Measurements from ENCODE around the gene CDH13.

Gene CDH13

GRCh38 chr16:82878466-82878865, 251.7 kb downstream of the CDH13 start:
- Histone ChIP-seq H3K36me3 (ENCODE audit: control insufficient read depth, insufficient read depth, low read length) (no peaks in the 10 kb centered on the region), H3K9me3 (ENCODE audit: control insufficient read depth, low read length) (no peaks in the 10 kb centered on the region), H3K27me3 (ENCODE audit: control insufficient read depth, insufficient read depth, low read length) (no peaks in the 10 kb centered on the region), H3K9ac (ENCODE audit: low read length) (no peak overlapping the region), H3K4me1 (ENCODE audit: control insufficient read depth, insufficient read depth, low read length) (no peaks in the 10 kb centered on the region), H3K4me3 (ENCODE audit: low read length) (no peak overlapping the region)

GRCh38 chr16:82880346-82880745, 253.6 kb downstream of the CDH13 start:
- no peaks in the 10 kb centered on the region for H3K4me1 ChIP-seq (ENCODE audit: control insufficient read depth, insufficient read depth, low read length)
- H3K9me3 ChIP-seq (ENCODE audit: control insufficient read depth, low read length), result no peaks in the 10 kb centered on the region
- no peak overlapping the region for H3K4me3 ChIP-seq (ENCODE audit: low read length)
- no peak overlapping the region for H3K9ac ChIP-seq (ENCODE audit: low read length)
- H3K36me3 ChIP-seq (ENCODE audit: control insufficient read depth, insufficient read depth, low read length), result no peaks in the 10 kb centered on the region
- H3K27me3 ChIP-seq (ENCODE audit: control insufficient read depth, insufficient read depth, low read length), result no peaks in the 10 kb centered on the region

DNA sequence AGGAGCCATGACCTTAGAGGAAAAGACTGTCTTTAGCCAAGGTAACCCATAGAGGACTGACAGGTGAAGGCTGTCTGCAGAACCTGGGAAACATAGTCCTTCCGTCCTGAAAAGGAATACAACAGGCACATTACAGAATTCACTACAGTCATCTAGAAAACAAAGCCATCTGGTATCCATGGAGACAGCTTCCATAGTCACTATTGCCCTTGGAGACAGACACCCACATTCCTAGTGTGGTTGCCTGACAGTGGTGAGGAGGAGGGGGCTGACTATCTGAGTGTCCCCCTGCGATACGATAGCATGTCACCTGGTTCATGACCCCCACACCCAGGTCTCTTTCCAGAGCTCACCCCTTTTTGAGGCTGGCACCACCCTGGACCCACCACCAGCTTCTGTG, 254.7 kb downstream of the CDH13 start:
- Histone ChIP-seq H3K4me3 (ENCODE audit: low read length) (no peak overlapping the region), H3K9me3 (ENCODE audit: control insufficient read depth, low read length) (no peaks in the 10 kb centered on the region), H3K27me3 (ENCODE audit: control insufficient read depth, insufficient read depth, low read length) (no peaks in the 10 kb centered on the region), H3K4me1 (ENCODE audit: control insufficient read depth, insufficient read depth, low read length) (no peaks in the 10 kb centered on the region), H3K9ac (ENCODE audit: low read length) (no peak overlapping the region), H3K36me3 (ENCODE audit: control insufficient read depth, insufficient read depth, low read length) (no peaks in the 10 kb centered on the region)

DNA sequence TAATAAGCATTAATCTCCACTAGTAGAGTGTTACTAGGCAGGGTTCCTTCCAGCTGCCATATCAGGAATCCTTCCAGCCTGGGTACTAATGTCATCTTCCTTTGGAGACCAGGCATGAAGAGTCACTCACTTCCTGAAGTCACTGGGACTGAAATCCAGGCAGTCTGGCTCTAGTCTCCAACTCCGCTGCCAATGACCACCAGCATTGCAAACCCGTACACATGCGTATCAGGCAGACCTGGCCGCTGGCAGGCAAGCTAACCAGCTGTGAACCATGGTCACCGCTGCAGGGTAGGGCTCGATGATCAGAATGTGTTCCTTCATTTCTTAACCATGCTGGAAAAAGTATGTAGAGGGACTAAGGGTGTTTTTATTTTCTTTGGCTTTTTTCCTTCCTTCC, 255.5 kb downstream of the CDH13 start:
- Histone ChIP-seq H3K9me3 (ENCODE audit: control insufficient read depth, low read length) (no peaks in the 10 kb centered on the region), H3K4me3 (ENCODE audit: low read length) (no peak overlapping the region), H3K9ac (ENCODE audit: low read length) (no peak overlapping the region), H3K4me1 (ENCODE audit: control insufficient read depth, insufficient read depth, low read length) (no peaks in the 10 kb centered on the region), H3K27me3 (ENCODE audit: control insufficient read depth, insufficient read depth, low read length) (no peaks in the 10 kb centered on the region), H3K36me3 (ENCODE audit: control insufficient read depth, insufficient read depth, low read length) (no peaks in the 10 kb centered on the region)

DNA sequence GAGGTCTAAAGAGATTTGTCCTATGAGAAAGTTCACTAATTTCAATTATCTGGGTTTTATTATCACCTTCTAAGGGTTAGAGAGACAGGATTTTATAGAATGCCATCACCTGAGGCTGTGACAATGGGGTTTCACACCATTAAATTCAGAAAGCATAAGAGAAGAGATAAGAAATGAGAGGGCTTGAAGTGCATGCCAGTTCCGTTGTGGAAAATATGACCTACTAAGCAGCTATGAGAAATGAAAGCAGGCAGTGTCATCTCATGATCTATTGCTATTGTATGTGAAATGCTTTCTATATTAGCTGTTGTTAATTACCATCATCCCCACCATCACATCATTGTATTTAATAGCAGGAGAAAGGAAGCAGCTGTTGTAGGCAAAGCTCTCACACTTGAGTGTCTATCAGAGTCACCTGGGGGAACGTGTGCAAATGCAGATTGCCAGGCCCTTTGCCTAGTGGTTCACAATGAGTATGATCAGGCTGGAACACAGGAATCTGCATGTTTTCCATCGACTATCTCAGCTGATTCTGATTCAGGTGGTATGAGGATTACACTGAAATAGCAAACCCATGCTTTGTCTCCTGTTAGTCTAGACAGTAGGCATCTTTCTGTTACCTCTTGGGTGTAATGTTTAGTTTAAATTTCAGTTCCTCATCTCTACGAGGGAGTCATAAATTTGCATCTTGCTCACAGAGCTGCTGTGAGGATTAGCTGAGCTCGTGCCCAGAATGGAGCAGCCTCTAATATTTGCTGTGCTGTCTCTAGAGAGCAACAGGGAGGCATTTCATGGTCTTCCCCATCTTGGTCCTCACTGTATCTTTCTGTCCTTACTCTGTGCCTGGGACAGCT, 256.4 kb downstream of the CDH13 start:
- Histone ChIP-seq H3K36me3 (ENCODE audit: control insufficient read depth, insufficient read depth, low read length) (no peaks in the 10 kb centered on the region), H3K9me3 (ENCODE audit: control insufficient read depth, low read length) (no peaks in the 10 kb centered on the region), H3K4me1 (ENCODE audit: control insufficient read depth, insufficient read depth, low read length) (no peaks in the 10 kb centered on the region), H3K9ac (ENCODE audit: low read length) (no peak overlapping the region), H3K27me3 (ENCODE audit: control insufficient read depth, insufficient read depth, low read length) (no peaks in the 10 kb centered on the region), H3K4me3 (ENCODE audit: low read length) (no peak overlapping the region)

- no peaks in the 10 kb centered on the region for H3K27me3 ChIP-seq (ENCODE audit: control insufficient read depth, insufficient read depth, low read length)
- H3K4me3 ChIP-seq (ENCODE audit: low read length), result no peak overlapping the region
- no peaks in the 10 kb centered on the region for H3K9me3 ChIP-seq (ENCODE audit: control insufficient read depth, low read length)
- no peak overlapping the region for H3K9ac ChIP-seq (ENCODE audit: low read length)
- H3K36me3 ChIP-seq (ENCODE audit: control insufficient read depth, insufficient read depth, low read length), result no peaks in the 10 kb centered on the region
- H3K4me1 ChIP-seq (ENCODE audit: control insufficient read depth, insufficient read depth, low read length), result no peaks in the 10 kb centered on the region
These were observed 257.6 kb downstream of the CDH13 start for GRCh38 chr16:82884320-82884898.

GRCh38 chr16:82886146-82886545, 259.4 kb downstream of the CDH13 start:
- Histone ChIP-seq H3K9ac (ENCODE audit: low read length) (no peak overlapping the region), H3K27me3 (ENCODE audit: control insufficient read depth, insufficient read depth, low read length) (no peaks in the 10 kb centered on the region), H3K4me3 (ENCODE audit: low read length) (no peak overlapping the region), H3K36me3 (ENCODE audit: control insufficient read depth, insufficient read depth, low read length) (no peaks in the 10 kb centered on the region), H3K9me3 (ENCODE audit: control insufficient read depth, low read length) (no peaks in the 10 kb centered on the region), H3K4me1 (ENCODE audit: control insufficient read depth, insufficient read depth, low read length) (no peaks in the 10 kb centered on the region)

DNA sequence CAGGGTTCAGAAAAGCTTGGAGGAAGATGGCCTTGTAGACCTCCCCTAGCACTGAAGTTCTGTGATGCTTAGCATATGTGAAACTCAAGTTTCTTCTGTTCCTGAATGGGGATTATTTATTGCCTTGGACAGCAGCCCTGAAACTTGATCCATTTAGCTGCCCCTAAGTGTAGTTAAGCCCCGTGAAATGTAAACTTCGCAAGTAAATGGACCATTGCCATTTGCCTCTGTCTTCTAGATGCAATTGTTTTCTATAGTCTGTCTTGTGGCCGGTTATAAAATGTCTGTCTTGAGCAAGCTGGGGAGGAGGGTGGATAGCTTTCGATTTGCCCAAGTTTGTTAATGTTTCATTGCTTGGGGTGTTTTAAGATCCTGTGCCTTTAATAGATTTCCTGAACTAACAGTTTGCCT, 261.8 kb downstream of the CDH13 start:
- H3K4me1 ChIP-seq (ENCODE audit: control insufficient read depth, insufficient read depth, low read length), result no peaks in the 10 kb centered on the region
- H3K36me3 ChIP-seq (ENCODE audit: control insufficient read depth, insufficient read depth, low read length), result no peaks in the 10 kb centered on the region
- H3K9ac ChIP-seq (ENCODE audit: low read length), result no peak overlapping the region
- H3K9me3 ChIP-seq (ENCODE audit: control insufficient read depth, low read length), result no peaks in the 10 kb centered on the region
- no peak overlapping the region for H3K4me3 ChIP-seq (ENCODE audit: low read length)
- H3K27me3 ChIP-seq (ENCODE audit: control insufficient read depth, insufficient read depth, low read length), result no peaks in the 10 kb centered on the region

DNA sequence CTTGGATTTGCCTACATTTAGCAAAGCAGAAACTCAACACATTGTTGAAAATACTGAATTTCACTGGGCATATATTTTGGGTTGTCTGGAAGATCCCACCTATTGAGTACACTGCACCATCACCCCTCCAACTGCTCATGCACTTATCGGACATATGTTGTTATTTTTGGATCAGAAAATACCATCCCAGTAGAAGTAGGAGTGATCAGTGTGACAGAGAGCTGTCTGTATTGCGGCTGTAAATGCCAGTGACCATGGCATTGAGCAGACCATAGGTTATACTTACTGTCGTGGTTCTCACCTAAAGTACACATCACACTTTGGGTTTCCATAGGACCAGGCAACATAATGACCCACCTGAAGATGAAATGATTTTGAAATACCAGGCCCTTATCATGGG, 264.7 kb downstream of the CDH13 start:
- H3K4me3 ChIP-seq (ENCODE audit: low read length), result no peak overlapping the region
- H3K4me1 ChIP-seq (ENCODE audit: control insufficient read depth, insufficient read depth, low read length), result no peaks in the 10 kb centered on the region
- no peaks in the 10 kb centered on the region for H3K36me3 ChIP-seq (ENCODE audit: control insufficient read depth, insufficient read depth, low read length)
- no peak overlapping the region for H3K9ac ChIP-seq (ENCODE audit: low read length)
- H3K27me3 ChIP-seq (ENCODE audit: control insufficient read depth, insufficient read depth, low read length), result no peaks in the 10 kb centered on the region
- H3K9me3 ChIP-seq (ENCODE audit: control insufficient read depth, low read length), result no peaks in the 10 kb centered on the region

DNA sequence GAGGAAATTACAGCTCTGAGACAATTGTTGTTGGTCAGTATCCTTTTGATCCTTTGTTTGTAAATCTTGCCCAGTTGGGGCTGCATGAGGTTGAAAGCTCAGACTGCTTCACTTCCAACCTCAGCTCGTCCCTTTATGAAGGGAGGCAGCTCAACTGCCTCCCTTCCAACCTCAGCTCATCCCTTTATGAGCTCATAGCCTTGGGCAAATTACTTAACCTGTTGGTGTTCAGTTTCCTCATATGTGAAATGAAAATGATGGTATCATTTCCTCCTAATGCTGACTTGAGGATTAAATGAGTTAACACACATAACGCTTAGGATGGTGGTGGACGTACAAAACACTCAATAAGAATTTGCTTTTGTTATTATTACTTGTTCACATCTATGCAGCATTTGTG, 265.1 kb downstream of the CDH13 start:
- H3K36me3 ChIP-seq (ENCODE audit: control insufficient read depth, insufficient read depth, low read length), result no peaks in the 10 kb centered on the region
- H3K4me1 ChIP-seq (ENCODE audit: control insufficient read depth, insufficient read depth, low read length), result no peaks in the 10 kb centered on the region
- no peak overlapping the region for H3K4me3 ChIP-seq (ENCODE audit: low read length)
- no peak overlapping the region for H3K9ac ChIP-seq (ENCODE audit: low read length)
- no peaks in the 10 kb centered on the region for H3K9me3 ChIP-seq (ENCODE audit: control insufficient read depth, low read length)
- H3K27me3 ChIP-seq (ENCODE audit: control insufficient read depth, insufficient read depth, low read length), result no peaks in the 10 kb centered on the region

DNA sequence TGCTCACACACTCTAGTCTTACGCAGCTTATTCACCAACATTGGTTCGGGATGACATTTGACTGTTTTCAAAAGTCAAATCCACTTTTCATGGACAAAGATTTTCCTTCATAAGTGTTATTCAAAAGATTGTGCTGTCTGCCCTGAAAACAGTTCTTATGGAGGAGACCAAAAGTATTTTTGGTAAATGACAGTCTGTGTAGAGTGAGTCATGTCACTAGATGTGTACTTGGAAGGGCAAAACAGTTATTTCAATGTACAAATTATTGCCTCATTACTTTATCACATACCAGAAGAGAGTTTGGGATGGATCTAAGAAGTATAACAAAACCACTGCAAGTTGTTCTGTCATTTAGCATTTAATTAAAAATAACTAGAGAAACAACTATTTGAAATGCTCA, 265.6 kb downstream of the CDH13 start:
- no peaks in the 10 kb centered on the region for H3K9me3 ChIP-seq (ENCODE audit: control insufficient read depth, low read length)
- no peaks in the 10 kb centered on the region for H3K27me3 ChIP-seq (ENCODE audit: control insufficient read depth, insufficient read depth, low read length)
- H3K4me1 ChIP-seq (ENCODE audit: control insufficient read depth, insufficient read depth, low read length), result no peaks in the 10 kb centered on the region
- H3K4me3 ChIP-seq (ENCODE audit: low read length), result no peak overlapping the region
- no peak overlapping the region for H3K9ac ChIP-seq (ENCODE audit: low read length)
- no peaks in the 10 kb centered on the region for H3K36me3 ChIP-seq (ENCODE audit: control insufficient read depth, insufficient read depth, low read length)

DNA sequence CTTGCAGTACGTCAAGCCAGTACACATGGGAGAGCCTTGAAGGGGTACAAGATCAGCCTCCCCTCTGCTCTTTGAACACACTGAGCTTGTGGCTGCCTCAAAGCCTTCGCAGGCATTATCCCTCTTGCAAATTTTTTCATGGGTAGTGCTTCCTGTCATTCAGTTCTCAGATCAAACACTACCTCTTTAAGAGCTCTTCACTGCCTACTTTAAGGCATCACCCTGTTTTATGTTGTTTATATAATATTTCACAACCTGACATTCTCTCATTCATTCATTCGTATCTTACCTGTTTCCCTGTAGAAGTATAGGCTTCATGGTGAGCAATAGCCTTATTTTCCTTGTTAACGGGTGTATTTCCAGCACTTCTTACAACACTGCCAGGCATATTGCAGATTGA, 269.1 kb downstream of the CDH13 start:
- H3K4me3 ChIP-seq (ENCODE audit: low read length), result no peak overlapping the region
- no peaks in the 10 kb centered on the region for H3K9me3 ChIP-seq (ENCODE audit: control insufficient read depth, low read length)
- H3K27me3 ChIP-seq (ENCODE audit: control insufficient read depth, insufficient read depth, low read length), result no peaks in the 10 kb centered on the region
- H3K9ac ChIP-seq (ENCODE audit: low read length), result no peak overlapping the region
- H3K4me1 ChIP-seq (ENCODE audit: control insufficient read depth, insufficient read depth, low read length), result no peaks in the 10 kb centered on the region
- no peaks in the 10 kb centered on the region for H3K36me3 ChIP-seq (ENCODE audit: control insufficient read depth, insufficient read depth, low read length)

Data from mucosa of stomach (tissue), 1 donor.